Activated naive CD8-positive, alpha-beta T cell treated with anti-CD3 and anti-CD28 coated beads for 36 hours (primary cell): ENCODE results near the gene DPP10. TPM values are rescaled to one million over a fixed set of nuclear protein-coding genes. Genes with fewer than 3 reads are reported as not detected.

Source experiments
- DNase-seq: peaks from one replicate; pipeline ENCODE4 v3.0.0; 2021
- H3K27ac Mint-ChIP-seq: one replicate; pipeline ENCODE4 v1.8.0; 2022; ENCODE audit warnings: mild to moderate bottlenecking, moderate library complexity, mixed read lengths
- H3K27me3 Mint-ChIP-seq: one replicate; pipeline ENCODE4 v1.8.0; 2022; ENCODE audit warnings: mild to moderate bottlenecking, mixed read lengths
- H3K36me3 Mint-ChIP-seq: one replicate; pipeline ENCODE4 v1.8.0; 2021; ENCODE audit warnings: mild to moderate bottlenecking, mixed read lengths
- H3K4me1 Mint-ChIP-seq: one replicate; pipeline ENCODE4 v1.8.0; 2021; ENCODE audit warnings: mixed read lengths
- H3K4me3 Mint-ChIP-seq: one replicate; pipeline ENCODE4 v1.8.0; 2022; ENCODE audit warnings: mild to moderate bottlenecking, moderate library complexity, mixed read lengths
- H3K9me3 Mint-ChIP-seq: one replicate; pipeline ENCODE4 v1.8.0; 2022; ENCODE audit warnings: mixed read lengths
- total RNA-seq, 2 experiments: library from RNA; stranded (reverse); gene quantifications; one replicate each; pipeline ENCODE4 v1.2.3, GENCODE V29; 2021

DPP10 gene
- total RNA-seq, 2 experiments from 2014 or later, result not detected

DNA sequence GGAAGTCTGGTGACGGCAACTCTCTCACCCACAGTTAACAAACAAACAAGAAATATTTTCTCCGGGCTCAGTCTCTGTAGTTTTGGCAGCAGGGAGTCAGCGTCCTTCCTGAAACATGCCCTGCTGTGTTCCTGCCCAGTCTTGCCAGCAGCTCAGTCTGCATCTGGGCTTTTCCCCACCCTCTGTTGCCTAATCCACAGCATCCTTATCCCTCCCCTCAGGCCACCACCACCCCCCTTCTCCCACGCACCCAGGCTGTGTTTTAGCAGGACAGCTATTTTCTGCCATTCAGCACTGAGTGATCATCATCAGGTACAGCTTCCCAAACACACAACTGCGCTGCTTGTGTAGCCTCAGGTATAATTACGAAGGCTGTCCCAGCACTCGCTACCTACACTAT, 168.2 kb downstream of the DPP10 start:
- no peak for DNase-seq
- Mint-ChIP-seq H3K36me3 (no peaks in the 10 kb centered on the region), H3K27ac (no peak overlapping the region), H3K4me1 (no peaks in the 10 kb centered on the region), H3K27me3 (no peaks in the 10 kb centered on the region), H3K9me3 (no peaks in the 10 kb centered on the region), H3K4me3 (no peak overlapping the region)

DNA sequence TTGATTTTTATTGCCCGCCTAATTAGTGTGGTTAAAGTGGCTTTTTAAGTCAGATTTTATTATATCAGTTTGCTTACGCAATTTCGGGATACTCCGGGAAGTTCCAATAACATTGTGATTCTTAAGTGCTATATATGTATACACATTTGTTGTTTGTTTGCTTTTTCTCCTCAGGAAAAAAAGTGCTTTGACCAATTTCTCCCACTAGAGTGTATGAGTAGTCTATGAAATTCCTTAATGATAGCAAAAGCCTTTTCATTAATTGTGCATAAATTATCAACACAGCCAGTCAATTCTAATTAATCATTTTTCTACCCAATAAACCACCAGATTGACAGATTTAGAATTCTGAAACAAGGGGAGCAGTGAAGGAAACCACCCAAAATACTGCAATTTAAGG, 172.2 kb downstream of the DPP10 start:
- no peaks in the 10 kb centered on the region for H3K4me1 Mint-ChIP-seq
- no peak overlapping the region for H3K4me3 Mint-ChIP-seq
- no peaks in the 10 kb centered on the region for H3K36me3 Mint-ChIP-seq
- no peaks in the 10 kb centered on the region for H3K27me3 Mint-ChIP-seq
- no peak overlapping the region for H3K27ac Mint-ChIP-seq
- no peaks in the 10 kb centered on the region for H3K9me3 Mint-ChIP-seq
- no peak for DNase-seq

DNA sequence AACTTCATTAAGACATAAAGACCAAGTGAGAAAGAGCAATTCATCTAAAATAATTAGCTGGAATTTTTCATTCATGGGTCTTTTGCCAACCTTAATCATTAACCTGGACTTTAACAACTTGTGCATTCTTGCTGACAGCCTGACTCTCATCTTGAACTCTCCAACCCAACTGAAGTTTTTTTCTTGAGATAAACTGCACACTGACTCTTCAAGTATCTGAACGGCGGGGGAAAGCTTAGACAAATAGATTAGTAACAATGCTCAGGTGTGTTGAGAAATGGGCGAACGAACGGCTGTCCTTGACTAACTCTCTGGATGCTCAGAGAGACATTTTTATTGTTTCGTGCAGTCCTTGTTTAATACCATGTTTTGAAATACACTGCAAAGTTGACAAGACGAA, 186.0 kb downstream of the DPP10 start:
- DNase-seq, result no peak
- Mint-ChIP-seq H3K9me3 (no peaks in the 10 kb centered on the region), H3K36me3 (no peaks in the 10 kb centered on the region), H3K4me1 (no peaks in the 10 kb centered on the region), H3K4me3 (no peak overlapping the region), H3K27me3 (no peaks in the 10 kb centered on the region), H3K27ac (no peak overlapping the region)

DNA sequence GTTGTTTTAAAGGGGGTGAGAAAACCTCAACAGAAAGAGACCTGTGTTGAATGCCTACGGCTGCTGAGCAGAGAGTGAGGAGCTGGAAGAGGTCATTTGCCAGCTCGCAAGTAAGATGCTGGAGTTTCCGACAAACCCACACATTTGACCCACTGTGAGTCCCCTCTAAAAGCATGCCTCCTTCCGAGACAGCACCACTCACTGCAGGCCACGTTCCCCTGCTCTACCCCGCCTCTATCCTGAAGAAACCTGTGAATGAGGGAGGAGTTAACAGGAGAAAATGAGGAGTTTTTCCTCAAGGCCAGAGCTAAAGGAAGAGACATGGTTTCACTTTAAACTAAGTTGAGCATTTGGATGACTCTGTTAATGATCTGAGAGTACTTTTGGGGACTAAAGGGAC, 188.7 kb downstream of the DPP10 start:
- Mint-ChIP-seq H3K4me1 (no peaks in the 10 kb centered on the region), H3K27me3 (no peaks in the 10 kb centered on the region), H3K36me3 (no peaks in the 10 kb centered on the region), H3K27ac (no peak overlapping the region), H3K4me3 (no peak overlapping the region), H3K9me3 (no peaks in the 10 kb centered on the region)
- no peak for DNase-seq

DNA sequence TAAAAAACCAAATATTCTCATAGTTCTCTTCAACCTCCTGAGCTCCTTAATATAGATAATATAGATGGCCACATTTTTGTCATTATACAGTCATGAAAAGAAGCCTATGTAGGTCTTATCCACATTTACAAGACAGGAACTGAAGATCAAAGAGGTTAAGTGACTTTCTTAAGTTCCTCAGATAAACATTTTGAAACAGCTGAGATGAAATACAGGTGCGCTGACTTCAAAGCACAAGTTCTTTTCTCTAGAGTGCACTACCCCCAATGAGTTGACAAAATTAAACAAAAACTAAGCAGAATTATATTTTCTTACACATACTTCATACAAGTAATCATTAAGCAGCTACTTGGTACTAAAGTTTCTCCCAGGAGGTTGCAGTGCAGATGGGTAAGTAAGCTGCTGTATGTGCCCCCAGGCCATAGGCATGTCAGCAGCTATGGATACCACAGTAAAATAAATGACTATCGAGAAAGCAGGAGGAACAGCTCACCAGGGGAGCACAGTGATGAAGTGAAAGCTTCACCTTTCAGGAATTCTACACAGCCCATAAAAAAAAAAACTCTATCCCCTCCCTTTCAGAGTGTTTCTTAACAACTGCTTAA, 199.8 kb downstream of the DPP10 start:
- Mint-ChIP-seq H3K27ac (no peak overlapping the region), H3K9me3 (no peaks in the 10 kb centered on the region), H3K4me3 (no peak overlapping the region), H3K36me3 (no peaks in the 10 kb centered on the region), H3K27me3 (no peaks in the 10 kb centered on the region), H3K4me1 (no peaks in the 10 kb centered on the region)
- no peak for DNase-seq

DNA sequence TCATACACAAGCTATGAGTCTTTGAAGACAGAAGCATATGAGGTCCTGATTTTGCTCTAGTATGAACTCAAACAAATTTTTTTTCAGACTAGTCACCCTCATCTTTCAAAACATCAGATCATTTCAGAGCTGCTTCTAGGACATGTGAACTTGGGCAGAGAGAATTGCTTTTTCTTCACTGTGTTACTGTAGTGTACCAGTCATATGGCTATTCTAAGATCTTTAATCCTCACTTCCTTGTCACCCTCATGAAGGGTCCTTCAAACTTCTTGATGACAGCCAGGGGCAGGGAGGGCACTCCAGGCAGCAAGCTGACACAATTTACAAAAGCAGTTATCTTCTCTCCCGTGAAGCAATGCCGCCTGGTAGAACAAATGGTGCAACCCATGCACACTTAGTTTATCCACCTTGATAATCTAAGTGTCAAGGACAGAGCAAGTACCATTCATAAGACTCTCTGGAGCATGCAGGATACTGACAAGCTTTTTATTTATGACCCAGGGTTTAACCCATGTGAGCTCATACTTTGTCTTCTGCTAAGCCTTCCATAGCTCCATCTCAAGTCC, 200.6 kb downstream of the DPP10 start:
- Mint-ChIP-seq H3K9me3 (no peaks in the 10 kb centered on the region), H3K4me1 (no peaks in the 10 kb centered on the region), H3K27ac (no peak overlapping the region), H3K4me3 (no peak overlapping the region), H3K36me3 (no peaks in the 10 kb centered on the region), H3K27me3 (no peaks in the 10 kb centered on the region)
- DNase-seq, result no peak

DNA sequence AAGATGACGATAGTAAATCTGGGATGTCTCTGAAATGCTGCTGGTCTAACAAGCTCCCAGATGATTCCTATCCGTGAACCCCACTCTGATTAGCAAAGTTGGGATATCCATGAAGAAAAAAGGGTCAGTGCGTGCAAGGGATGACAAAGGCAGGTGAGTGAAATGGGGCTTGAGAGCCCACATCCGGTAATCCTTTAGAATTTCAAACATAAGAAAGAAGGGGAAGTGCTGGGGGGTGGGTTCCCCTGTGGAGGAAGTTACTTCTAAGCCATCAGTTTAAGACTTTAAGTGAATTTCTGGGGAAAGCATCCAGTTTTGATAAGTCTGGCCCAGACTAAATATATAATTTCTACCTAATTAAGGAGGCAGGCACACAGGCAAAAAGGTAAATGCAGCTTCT, 209.5 kb downstream of the DPP10 start:
- Mint-ChIP-seq H3K27ac (no peak overlapping the region), H3K4me1 (no peaks in the 10 kb centered on the region), H3K9me3 (no peaks in the 10 kb centered on the region), H3K27me3 (no peaks in the 10 kb centered on the region), H3K4me3 (no peak overlapping the region), H3K36me3 (no peaks in the 10 kb centered on the region)
- DNase-seq, result no peak

DNA sequence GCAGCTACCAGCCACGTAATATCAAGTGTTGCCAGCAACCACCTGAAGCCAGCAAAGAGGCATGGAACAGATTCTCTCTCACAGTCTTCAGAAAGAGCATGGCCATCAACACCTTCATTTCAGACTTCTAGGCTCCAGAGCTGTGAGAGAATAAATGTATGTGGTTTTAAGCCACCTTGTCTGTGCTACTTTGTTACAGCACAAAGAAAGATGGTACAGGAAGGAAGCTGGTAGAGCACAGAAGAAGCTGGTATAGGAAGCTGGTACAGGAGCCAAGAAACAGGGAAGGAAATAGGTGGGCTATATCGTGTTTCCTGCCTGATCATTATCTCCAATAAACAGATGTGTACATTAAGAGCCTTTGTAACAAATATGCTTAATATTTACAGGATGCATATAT, 217.4 kb downstream of the DPP10 start:
- no peaks in the 10 kb centered on the region for H3K36me3 Mint-ChIP-seq
- peaks cover 35% of the 10 kb centered on the region for H3K27me3 Mint-ChIP-seq
- no peaks in the 10 kb centered on the region for H3K4me1 Mint-ChIP-seq
- no peak overlapping the region for H3K27ac Mint-ChIP-seq
- DNase-seq, result no peak
- H3K4me3 Mint-ChIP-seq, result no peak overlapping the region
- H3K9me3 Mint-ChIP-seq, result peaks cover 5% of the 10 kb centered on the region

DNA sequence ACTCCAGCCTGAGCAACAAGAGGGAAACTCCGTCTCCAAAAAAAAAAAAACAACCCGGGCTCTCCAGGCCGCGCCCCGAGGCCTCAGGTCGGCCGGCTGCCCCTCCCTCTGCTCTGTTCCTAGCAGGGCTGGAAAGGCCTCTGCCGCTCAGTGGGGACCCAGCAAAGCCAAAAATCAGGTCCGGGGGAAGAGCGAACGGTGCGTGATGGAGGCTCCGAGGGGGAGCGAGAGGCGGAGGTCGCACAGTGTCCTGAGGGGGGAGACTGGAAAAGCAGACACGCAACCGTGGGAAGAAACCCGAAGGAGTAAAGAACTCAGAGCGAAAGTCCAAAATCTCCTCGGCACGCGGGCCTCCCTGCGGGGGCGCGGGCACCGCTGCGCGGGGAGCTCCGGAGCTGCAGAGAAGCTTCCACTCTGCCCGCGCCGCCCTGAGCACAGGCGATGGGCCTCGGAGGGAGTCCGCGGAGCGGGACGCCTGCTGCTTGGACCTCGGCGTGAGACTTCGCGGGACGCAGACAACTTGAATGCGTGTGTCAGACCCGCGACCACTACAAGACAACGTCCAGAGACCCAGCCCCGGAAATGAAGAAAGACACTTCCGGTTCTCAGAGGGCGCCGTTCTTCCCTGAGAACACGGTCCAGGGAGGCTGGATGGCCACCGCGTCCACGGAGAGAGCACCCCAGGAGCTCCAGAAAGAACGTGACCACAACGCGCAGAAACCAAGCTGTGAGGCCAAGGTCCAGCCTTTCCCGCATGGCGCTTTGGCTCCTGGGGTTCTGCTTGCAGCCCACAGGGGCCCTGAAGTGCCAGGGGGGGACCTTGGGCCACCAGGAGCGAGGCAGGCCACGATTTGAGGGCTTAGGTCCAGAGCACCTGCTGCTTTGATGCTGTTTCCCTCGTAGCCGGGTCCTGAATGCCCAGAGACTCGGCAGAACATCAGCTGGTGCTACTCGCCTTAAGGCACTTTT, 219.8 kb downstream of the DPP10 start:
- Mint-ChIP-seq H3K9me3 (peaks cover 5% of the 10 kb centered on the region), H3K36me3 (no peaks in the 10 kb centered on the region), H3K4me3 (peak overlapping the region; percentile 72), H3K27me3 (peaks cover 35% of the 10 kb centered on the region), H3K27ac (peak overlapping the region; percentile 45), H3K4me1 (no peaks in the 10 kb centered on the region)
- peak; percentile 1 for DNase-seq

DNA sequence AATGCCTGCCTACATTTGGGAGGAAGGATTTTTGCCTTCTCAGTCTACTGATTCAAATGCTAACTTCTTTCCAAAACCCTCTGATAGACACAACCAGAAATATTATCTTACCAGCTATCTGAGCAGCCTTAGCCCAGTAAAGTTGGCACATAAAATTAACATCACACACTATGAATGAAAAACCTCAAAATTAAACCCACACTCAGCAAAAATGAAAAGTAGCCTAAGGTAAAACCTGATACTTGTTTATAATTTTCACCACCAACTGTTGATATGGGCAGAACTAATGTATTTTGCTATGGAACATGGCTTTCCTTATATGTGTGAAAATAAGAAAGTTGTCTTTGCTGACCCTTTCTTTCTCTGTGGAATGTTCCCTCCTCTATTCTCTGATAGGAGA, 226.0 kb downstream of the DPP10 start:
- no peak for DNase-seq
- Mint-ChIP-seq H3K27ac (no peak overlapping the region), H3K9me3 (no peaks in the 10 kb centered on the region), H3K4me1 (no peaks in the 10 kb centered on the region), H3K36me3 (no peaks in the 10 kb centered on the region), H3K27me3 (no peaks in the 10 kb centered on the region), H3K4me3 (no peak overlapping the region)

DNA sequence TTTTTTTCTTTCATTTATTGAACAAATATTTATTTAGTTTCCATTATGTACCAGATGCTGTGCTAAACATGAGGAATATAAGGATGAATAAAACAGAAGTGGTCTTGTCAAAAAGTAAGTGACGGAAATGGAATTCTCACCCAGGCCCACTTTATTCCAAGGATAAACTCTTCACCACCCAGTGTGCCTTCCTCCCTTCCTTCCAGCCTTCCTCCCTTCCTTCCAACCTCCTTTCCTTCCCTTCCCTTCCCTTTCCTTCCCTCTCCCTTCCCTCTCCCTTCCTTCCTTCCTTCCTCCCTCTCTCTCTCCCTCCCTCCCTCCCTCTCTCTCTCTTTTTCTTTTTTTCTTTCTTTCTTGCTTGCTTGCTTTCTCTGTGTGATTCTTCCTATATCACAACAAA, 240.8 kb downstream of the DPP10 start:
- Mint-ChIP-seq H3K27me3 (no peaks in the 10 kb centered on the region), H3K9me3 (no peaks in the 10 kb centered on the region), H3K4me3 (no peak overlapping the region), H3K4me1 (no peaks in the 10 kb centered on the region), H3K27ac (no peak overlapping the region), H3K36me3 (no peaks in the 10 kb centered on the region)
- no peak for DNase-seq

DNA sequence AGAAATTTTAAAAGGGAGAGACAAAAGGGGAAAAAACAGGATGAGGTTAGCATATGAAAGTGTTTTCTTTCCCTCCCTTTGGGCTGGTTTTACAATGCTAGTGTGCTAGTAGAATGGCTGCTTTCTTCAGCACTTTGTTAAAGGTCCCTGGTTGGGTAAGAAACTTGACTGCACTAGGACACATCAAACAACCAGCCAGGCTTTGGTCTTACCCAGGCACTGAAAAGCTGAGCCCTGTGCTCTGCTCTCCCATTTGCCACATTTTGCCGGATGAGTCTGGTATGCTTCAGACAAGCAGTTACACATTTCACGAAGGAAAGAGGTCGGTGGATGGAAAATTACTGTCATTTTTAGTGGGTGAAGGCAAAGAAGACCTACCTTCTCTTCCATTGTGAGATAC, 242.0 kb downstream of the DPP10 start:
- Mint-ChIP-seq H3K4me3 (no peak overlapping the region), H3K4me1 (no peaks in the 10 kb centered on the region), H3K36me3 (no peaks in the 10 kb centered on the region), H3K27ac (no peak overlapping the region), H3K27me3 (no peaks in the 10 kb centered on the region), H3K9me3 (no peaks in the 10 kb centered on the region)
- DNase-seq, result no peak

DNA sequence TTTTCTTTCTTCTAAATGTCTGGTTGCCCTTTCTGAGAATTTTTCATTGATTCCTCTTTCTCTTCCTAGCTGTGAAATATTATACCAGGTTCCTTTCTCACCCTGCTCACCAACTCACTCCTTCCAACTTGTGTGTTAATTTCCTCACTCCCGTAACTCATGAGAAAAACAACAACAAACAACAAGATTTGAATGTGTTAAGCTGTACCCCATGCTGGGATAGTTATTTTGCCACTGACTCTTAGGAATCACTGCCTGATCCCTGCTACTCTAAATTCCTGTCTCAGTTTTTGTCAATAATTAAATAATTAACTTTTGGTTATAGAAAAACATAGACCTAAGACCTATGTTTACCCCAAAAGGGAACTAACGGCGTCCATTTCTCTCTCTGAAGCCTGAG, 242.7 kb downstream of the DPP10 start:
- DNase-seq, result no peak
- Mint-ChIP-seq H3K4me1 (no peaks in the 10 kb centered on the region), H3K4me3 (no peak overlapping the region), H3K27ac (no peak overlapping the region), H3K36me3 (no peaks in the 10 kb centered on the region), H3K27me3 (no peaks in the 10 kb centered on the region), H3K9me3 (no peaks in the 10 kb centered on the region)

DNA sequence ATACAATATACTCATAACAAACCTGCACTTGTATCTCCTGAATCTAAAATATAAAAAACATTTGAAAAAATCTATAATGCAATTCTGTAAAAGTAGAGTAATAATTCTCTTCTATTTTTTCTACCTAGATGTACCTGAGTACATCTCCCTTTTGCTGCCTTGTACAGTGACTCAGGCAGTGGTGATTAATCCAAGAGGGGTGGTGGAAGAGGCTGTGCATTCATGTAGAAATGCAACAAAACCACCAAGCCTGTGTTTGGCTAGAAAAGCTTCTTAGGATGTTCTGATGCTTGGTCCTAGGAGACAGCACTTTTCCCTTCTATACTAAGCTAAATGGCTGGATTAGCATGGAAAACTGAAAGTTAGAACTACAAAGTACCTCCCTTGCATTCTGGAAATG, 245.8 kb downstream of the DPP10 start:
- no peaks in the 10 kb centered on the region for H3K36me3 Mint-ChIP-seq
- H3K4me1 Mint-ChIP-seq, result no peaks in the 10 kb centered on the region
- DNase-seq, result no peak
- peaks cover 7% of the 10 kb centered on the region for H3K9me3 Mint-ChIP-seq
- peaks cover 5% of the 10 kb centered on the region for H3K27me3 Mint-ChIP-seq
- no peak overlapping the region for H3K4me3 Mint-ChIP-seq
- H3K27ac Mint-ChIP-seq, result no peak overlapping the region

DNA sequence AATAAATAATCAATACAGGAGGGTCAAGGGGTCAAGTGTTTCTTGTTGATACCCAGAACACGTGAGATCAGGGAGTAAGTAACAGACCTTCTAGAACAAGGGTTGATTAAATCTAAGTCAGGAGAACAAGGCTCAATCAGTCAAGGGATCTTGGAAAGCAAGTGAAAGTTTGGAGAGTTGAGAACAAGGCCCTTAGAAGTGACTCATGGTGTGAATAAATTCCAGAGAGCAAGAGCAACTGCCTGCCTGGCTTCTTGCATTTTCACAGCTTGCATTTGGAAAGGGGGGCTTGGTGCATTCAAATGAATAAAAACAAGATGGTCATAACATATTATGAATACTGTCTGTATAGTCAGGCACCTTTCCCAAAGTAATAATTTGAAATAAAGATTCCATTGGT, 256.1 kb downstream of the DPP10 start:
- H3K27ac Mint-ChIP-seq, result no peak overlapping the region
- no peak for DNase-seq
- H3K4me3 Mint-ChIP-seq, result no peak overlapping the region
- H3K4me1 Mint-ChIP-seq, result no peaks in the 10 kb centered on the region
- no peaks in the 10 kb centered on the region for H3K27me3 Mint-ChIP-seq
- H3K9me3 Mint-ChIP-seq, result no peaks in the 10 kb centered on the region
- no peaks in the 10 kb centered on the region for H3K36me3 Mint-ChIP-seq
